Breast epithelium (tissue), 4 donors: ENCODE data around the gene TBC1D3. TPM values are rescaled to one million over a fixed set of nuclear protein-coding genes. Genes with fewer than 3 reads are reported as not detected.
"Not testable (repeated sequence)": the region's sequence is repeated elsewhere in the genome, so short reads cannot be mapped to it uniquely, and the experiment has no call there.

ENCODE experiments used
- DNase-seq, 2 donors: peaks; one replicate each; pipeline ENCODE4 v3.0.0-alpha.2; 2019; ENCODE audit warnings: low spot score in 2 of 2
- H3K27ac ChIP-seq, 2 donors: fragments of 200-600 bp; sonication (generic) in 1 of 2; one replicate each; pipeline ENCODE4 v1.5.1; 2016 to 2019; ENCODE audit warnings: mild to moderate bottlenecking in 1 of 2
- H3K27me3 ChIP-seq, 2 donors: fragments of 200-600 bp; sonication (generic) in 1 of 2; one replicate each; pipeline versions ENCODE4 v1.5.1 to v1.6.0; 2017 to 2019; ENCODE audit warnings: control low read depth in 1 of 2, mild to moderate bottlenecking in 1 of 2
- H3K36me3 ChIP-seq: fragments of 200-600 bp; one replicate; pipeline ENCODE4 v1.5.1; 2019
- H3K4me1 ChIP-seq, 2 donors: fragments of 200-600 bp; sonication (generic); one replicate each; pipeline ENCODE4 v1.5.1; 2016 to 2019; ENCODE audit warnings: control low read depth in 1 of 2
- H3K4me3 ChIP-seq, 3 donors: fragments of 200-600 bp; sonication (generic); 1 replicate in 2 of 3; 2 replicates in 1 of 3; pipeline ENCODE4 v1.5.1; 2016 to 2019; ENCODE audit warnings: mild to moderate bottlenecking in 3 of 3, moderate library complexity in 2 of 3
- H3K9me3 ChIP-seq, 2 donors: fragments of 200-600 bp; sonication (generic) in 1 of 2; one replicate each; pipeline ENCODE4 v1.5.1; 2016 to 2019; ENCODE audit warnings: control low read depth in 1 of 2
- intact Hi-C: fragments of 100-400 bp; cut with DNase I; formaldehyde crosslinking; loops from one replicate; pipeline ENCODE4 v1.15.1; 2023; ENCODE audit warnings: low total_unique reads
- total RNA-seq, 3 donors: library from RNA; depleted of rRNA; stranded (reverse); fragments of >200 nt; gene quantifications; one replicate each; pipeline ENCODE4 v1.1.0, GENCODE V29; 2016

The TBC1D3 gene
- not detected for total RNA-seq

DNA sequence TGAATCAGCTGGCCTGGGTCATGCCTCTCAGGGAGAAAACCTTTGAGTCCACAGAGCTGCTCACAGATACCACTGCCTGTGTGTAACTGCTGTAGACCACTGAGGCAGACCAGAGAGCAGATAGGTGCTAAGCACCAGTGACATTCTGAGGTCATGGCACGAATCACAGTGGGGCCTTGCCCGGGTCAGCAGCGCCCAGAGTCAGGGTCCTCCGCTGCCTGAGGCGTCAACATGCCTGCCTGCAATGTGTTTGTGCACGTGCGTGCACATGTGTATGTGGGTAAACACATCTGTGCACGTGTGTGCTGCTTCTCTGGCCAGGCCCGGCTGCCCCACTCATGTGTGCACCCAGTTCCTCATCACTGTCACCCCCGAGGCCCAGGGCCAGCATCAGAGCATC is at the start of gene TBC1D3:
Gene TBC1D3, minus strand, starts transcription at position 101 of the 400 bp plus-strand sequence. CDS start 1,526 bp downstream, outside the sequence.
- H3K27me3 ChIP-seq, H3K4me3 ChIP-seq, H3K36me3 ChIP-seq, H3K4me1 ChIP-seq, H3K27ac ChIP-seq, DNase-seq, intact Hi-C loops, H3K9me3 ChIP-seq: not testable (repeated sequence)

DNA sequence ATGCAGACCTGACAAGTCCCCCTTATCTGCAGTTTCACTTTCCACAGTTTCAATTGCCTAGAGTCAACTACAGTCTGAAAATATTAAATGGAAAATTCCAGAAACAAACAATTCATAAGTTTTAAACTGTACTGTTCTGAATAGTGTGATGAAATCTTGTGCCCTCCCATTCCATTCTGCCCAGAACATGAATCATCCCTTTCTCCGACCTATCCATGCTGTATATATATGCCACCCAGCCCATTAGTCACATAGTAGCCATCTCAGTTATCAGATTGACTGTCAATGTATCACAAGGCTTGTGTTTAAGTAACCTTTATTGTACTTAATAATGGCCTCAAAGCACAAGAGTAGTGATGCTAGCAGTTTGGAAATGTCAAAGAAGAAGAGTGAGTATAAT is 40.4 kb upstream of the TBC1D3 start:
- H3K27ac ChIP-seq, H3K9me3 ChIP-seq, H3K4me1 ChIP-seq, intact Hi-C loops, H3K36me3 ChIP-seq, H3K4me3 ChIP-seq, H3K27me3 ChIP-seq, DNase-seq: not testable (repeated sequence)

DNA sequence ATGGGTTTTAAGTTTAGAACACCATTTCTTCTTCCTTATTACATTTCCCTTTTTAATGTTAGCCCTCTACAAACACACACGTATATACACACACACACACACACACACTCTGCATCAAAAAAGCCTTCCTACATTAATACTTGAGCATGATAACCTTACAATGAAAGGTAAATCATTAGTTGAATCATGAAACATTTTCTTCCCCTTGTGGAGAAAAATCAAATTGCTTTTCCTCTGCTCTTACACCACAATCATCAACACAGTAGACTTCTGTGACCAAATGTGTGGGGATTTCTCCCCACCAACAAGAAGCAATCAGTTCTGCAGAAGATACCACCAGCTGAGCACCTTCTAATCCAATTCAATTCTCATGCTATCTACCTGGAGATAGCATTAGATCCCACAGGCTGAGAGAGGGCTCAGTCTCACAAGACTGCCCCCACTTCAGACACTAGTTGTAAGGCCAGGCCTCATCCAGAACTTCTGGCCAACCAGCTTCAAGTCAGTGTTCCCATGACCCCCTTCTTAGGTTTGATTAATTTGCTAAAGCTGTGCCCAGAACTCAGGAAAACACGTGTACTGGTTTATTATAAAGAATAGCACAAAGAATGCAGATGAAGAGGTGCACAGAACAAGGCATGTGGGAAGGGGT is 33.6 kb upstream of the TBC1D3 start:
- H3K27me3 ChIP-seq, H3K4me1 ChIP-seq, H3K4me3 ChIP-seq, H3K27ac ChIP-seq, intact Hi-C loops, H3K36me3 ChIP-seq, H3K9me3 ChIP-seq, DNase-seq: not testable (repeated sequence)

DNA sequence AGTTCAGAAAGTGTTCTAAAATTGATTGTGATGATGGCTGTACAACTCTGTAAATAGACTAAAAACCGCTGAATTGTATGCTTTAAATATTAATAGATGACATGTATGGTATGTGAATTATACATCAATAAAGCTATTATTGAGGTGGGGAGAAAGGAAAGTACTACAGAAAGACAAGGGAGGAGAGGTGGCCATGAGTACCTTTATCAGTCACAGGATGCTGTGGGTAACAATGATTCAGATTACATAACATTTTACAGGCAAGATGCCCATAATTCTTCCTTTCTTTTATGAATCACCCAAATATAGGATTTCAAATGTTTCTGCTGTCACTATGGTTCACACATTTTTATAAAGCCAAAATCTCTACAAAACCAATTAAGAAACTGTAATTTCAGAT is 28.5 kb upstream of the TBC1D3 start:
- H3K9me3 ChIP-seq, H3K4me1 ChIP-seq, H3K27ac ChIP-seq, H3K36me3 ChIP-seq, H3K4me3 ChIP-seq, DNase-seq, H3K27me3 ChIP-seq, intact Hi-C loops: not testable (repeated sequence)

DNA sequence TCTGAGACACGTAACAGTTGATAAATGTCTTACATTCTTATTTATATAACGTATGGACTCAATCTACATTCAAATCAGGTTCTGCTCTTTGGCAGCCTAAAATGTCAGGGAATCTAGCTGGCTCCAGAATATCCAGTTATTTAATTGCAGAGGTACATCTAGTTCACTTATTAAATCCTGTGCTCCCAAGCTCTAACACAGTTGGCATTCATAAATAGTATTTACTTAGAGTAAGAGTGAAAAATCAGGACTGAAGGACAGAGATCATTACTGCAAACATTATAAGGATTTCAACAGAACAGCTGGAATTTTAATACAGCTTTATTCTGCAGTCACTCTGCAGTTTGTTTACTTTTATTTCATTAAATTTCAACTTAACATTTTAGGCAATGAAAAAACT is 7.9 kb upstream of the TBC1D3 start:
- intact Hi-C loops, H3K36me3 ChIP-seq, H3K4me1 ChIP-seq, H3K9me3 ChIP-seq, H3K4me3 ChIP-seq, DNase-seq, H3K27me3 ChIP-seq, H3K27ac ChIP-seq: not testable (repeated sequence)

DNA sequence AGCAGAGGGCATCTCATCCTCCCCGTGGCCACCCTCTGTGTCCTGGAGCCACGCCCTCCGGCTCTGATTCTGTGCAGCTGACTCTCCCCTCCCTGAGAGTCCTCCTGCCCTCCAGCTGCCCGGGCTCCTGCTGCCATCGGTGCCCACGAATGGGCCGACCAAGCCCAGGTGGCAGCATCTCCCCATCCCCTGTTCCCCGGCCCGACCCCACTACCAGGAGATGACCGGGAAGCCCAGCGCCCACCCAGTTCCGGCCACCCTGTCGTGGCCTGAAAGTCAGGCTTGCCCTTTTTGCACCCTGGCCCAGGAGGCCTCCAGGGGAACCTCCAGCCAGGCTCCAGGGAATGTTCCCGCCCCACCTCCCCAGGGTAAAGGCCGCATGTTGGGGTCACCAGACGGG is 57.5 kb downstream of the TBC1D3 start:
- H3K36me3 ChIP-seq, H3K4me3 ChIP-seq, intact Hi-C loops, H3K27me3 ChIP-seq, H3K9me3 ChIP-seq, H3K27ac ChIP-seq, H3K4me1 ChIP-seq: not testable (repeated sequence)
- DNase-seq = peak in 1 of 2 donors; percentile 2

Other genes starting within 250 kb of the TBC1D3 start
- gene TBC1D3L, start 203.5 kb downstream of the TBC1D3 start, total RNA-seq = 10 to 100 TPM in 2 of 3 donors, 1 to 10 TPM in 1; 9.8 to 19.2 (median 13.8) TPM
- not detected for gene TBC1D3D, start 188.6 kb downstream of the TBC1D3 start, total RNA-seq
- not detected for gene TBC1D3C, start 123.9 kb downstream of the TBC1D3 start, total RNA-seq
- gene TBC1D3E, start 64.6 kb downstream of the TBC1D3 start, total RNA-seq = not detected
- 10 to 100 TPM; 27.9 to 42.9 (median 36.8) TPM for gene MRPL45, start 104.6 kb upstream of the TBC1D3 start, total RNA-seq
- gene GPR179, start 151.4 kb upstream of the TBC1D3 start, total RNA-seq = under 1 TPM; under 0.01 TPM
- 10 to 100 TPM in 2 of 3 donors, 1 to 10 TPM in 1; 9.9 to 24.0 (median 14.7) TPM for gene SOCS7, start 159.3 kb upstream of the TBC1D3 start, total RNA-seq
- 10 to 100 TPM; 13.8 to 25.2 (median 21.1) TPM for gene ARHGAP23, start 235.9 kb upstream of the TBC1D3 start, total RNA-seq